ENCODE results near the gene RHBDL2.

DNA sequence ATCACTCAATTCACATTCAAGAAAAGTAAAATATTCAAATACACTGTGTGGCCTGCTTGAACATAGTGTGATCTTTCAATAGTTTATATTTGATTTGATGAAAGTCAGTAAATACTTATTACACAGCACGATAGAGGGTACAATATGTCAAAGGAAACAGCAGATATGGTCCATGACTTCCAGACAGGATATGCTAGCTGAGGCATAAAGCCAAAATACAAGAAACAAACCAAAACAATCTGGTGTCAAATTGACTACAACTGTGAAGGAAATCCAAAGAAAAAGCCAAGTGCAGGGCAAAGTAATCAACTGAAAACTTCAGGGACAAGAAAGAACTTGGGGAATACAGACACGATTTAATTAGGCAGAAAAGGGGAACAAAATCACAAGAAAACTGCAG is 101.3 kb downstream of the RHBDL2 start:
- TF ChIP-seq, protein P1, sequence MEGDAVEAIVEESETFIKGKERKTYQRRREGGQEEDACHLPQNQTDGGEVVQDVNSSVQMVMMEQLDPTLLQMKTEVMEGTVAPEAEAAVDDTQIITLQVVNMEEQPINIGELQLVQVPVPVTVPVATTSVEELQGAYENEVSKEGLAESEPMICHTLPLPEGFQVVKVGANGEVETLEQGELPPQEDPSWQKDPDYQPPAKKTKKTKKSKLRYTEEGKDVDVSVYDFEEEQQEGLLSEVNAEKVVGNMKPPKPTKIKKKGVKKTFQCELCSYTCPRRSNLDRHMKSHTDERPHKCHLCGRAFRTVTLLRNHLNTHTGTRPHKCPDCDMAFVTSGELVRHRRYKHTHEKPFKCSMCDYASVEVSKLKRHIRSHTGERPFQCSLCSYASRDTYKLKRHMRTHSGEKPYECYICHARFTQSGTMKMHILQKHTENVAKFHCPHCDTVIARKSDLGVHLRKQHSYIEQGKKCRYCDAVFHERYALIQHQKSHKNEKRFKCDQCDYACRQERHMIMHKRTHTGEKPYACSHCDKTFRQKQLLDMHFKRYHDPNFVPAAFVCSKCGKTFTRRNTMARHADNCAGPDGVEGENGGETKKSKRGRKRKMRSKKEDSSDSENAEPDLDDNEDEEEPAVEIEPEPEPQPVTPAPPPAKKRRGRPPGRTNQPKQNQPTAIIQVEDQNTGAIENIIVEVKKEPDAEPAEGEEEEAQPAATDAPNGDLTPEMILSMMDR (IDR thresholded peaks at IDR 0.05; ENCODE audit: insufficient read depth, low read depth, low read length), result no peak
- TF ChIP-seq EZH2 (IDR thresholded peaks at IDR 0.05; ENCODE audit: insufficient read depth, low read length), result no peak

Data from astrocyte (in vitro differentiated cells and primary cell).